Measurements from ENCODE around the gene TRPC4AP. TPM values are rescaled to one million over a fixed set of nuclear protein-coding genes. Genes with fewer than 3 reads are reported as not detected.

TRPC4AP gene
- total and polyA plus RNA-seq, 12 donors: 26.2 to 46.4 (median 38.0) TPM

DNA sequence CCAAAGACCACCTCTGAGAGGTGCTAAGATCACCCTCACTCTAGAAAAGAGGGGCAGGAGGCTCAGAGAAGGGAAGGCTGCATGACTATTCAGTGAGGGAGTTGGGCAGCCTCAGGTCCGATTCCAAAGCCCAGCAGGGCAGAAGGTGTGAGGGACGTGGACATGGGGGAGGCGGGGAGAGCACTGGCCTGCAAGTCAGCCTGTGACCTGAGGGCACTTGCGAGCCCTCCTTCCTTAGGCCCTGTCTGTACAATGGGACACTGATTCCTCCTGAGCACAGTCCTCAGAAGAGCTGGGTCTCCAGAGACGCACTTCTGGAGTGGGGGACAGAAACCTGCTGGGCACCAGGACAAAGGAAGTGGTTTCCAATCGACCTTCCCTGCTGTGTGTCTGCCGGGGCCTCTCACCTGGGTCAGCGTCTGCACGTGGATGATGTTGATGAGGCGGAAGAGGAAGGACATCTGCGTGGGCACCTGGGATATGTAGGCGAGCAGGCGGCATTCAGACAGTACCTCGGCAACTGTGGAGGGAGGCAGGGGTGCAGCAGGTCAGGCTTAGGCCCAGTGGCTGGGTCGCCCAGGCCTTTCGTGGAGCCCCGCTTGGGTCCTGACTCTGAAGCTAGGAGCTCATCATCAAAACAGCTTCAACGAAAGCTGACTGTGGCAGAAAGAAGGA, 88.4 kb downstream of the TRPC4AP start:
- no peaks in the 10 kb centered on the region for H3K27me3 ChIP-seq
- peak overlapping the region in 1 of 10 donors; percentile 40 for H3K27ac ChIP-seq
- H3K9me3 ChIP-seq: no peaks in the 10 kb centered on the region
- no peak for DNase-seq
- intact Hi-C loops (cut with DNase I): no loop called here
- peaks cover 0 to 13% (median 0%) of the 10 kb centered on the region in 9 donors for H3K4me1 ChIP-seq
- peak in 3 of 8 donors; percentile 3 to 8 (median 7) for ATAC-seq
- TF ChIP-seq, protein P1, sequence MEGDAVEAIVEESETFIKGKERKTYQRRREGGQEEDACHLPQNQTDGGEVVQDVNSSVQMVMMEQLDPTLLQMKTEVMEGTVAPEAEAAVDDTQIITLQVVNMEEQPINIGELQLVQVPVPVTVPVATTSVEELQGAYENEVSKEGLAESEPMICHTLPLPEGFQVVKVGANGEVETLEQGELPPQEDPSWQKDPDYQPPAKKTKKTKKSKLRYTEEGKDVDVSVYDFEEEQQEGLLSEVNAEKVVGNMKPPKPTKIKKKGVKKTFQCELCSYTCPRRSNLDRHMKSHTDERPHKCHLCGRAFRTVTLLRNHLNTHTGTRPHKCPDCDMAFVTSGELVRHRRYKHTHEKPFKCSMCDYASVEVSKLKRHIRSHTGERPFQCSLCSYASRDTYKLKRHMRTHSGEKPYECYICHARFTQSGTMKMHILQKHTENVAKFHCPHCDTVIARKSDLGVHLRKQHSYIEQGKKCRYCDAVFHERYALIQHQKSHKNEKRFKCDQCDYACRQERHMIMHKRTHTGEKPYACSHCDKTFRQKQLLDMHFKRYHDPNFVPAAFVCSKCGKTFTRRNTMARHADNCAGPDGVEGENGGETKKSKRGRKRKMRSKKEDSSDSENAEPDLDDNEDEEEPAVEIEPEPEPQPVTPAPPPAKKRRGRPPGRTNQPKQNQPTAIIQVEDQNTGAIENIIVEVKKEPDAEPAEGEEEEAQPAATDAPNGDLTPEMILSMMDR (IDR thresholded peaks at IDR 0.05): no peak
- peaks cover 15 to 100% (median 84%) of the 10 kb centered on the region in 9 donors for H3K36me3 ChIP-seq
- WGBS, 2 donors: 82% methylated on average over 18 of the region's 18 CpGs
- no peak overlapping the region for H3K4me3 ChIP-seq

DNA sequence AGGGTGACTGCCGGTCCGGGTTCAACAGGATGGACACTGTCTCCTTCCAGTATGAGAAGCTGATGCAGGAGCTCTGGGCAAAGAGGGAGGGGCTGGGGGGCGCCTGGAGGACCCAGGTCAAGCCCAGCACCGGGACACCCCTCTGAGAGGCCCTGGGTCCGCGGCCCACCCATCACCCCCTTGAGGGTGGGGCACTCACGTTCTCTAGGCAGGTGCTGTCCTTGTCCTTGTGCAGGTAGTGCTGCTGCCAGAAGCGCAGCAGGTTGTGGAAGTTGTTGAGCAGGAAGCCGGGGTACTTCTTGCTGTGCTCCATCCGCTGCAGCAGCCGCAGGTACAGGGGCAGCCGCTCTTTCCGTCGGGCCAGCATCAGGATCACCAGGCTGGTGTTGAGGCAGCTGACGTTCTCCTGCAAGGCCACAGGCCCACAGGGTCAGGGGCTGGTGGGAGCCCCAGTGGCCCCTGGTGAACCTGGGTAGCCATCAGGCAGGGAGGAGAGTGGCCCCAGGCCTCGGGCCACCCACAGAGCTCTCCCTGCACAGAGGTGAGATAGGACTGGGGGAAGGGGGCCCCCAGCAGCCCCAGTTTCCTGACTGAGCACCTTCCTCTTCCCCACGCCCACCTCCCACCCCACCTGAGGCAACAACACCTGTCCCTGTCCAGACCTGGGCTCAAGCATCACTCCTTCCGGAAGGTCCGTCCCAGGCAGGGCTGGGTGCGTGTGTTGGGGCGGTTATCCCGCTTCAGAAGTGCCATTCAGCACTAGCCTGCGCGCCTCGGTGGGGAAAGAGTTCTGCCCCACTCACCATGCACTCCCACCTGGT, 89.2 kb downstream of the TRPC4AP start:
- H3K9me3 ChIP-seq: no peaks in the 10 kb centered on the region
- H3K36me3 ChIP-seq: peaks cover 14 to 100% (median 84%) of the 10 kb centered on the region in 9 donors
- H3K27ac ChIP-seq: peak overlapping the region in 7 of 10 donors; percentile 9 to 40 (median 26)
- intact Hi-C loops (cut with DNase I): no loop called here
- DNase-seq (no peak), ATAC-seq (peak; percentile 1 to 10 (median 3))
- H3K4me1 ChIP-seq: peaks cover 0 to 13% (median 0%) of the 10 kb centered on the region in 9 donors
- WGBS, 2 donors: 75 to 80% methylated on average over 25 of the region's 25 CpGs
- TF ChIP-seq, protein P1 (IDR thresholded peaks at IDR 0.05): no peak
- no peaks in the 10 kb centered on the region for H3K27me3 ChIP-seq
- no peak overlapping the region for H3K4me3 ChIP-seq

DNA sequence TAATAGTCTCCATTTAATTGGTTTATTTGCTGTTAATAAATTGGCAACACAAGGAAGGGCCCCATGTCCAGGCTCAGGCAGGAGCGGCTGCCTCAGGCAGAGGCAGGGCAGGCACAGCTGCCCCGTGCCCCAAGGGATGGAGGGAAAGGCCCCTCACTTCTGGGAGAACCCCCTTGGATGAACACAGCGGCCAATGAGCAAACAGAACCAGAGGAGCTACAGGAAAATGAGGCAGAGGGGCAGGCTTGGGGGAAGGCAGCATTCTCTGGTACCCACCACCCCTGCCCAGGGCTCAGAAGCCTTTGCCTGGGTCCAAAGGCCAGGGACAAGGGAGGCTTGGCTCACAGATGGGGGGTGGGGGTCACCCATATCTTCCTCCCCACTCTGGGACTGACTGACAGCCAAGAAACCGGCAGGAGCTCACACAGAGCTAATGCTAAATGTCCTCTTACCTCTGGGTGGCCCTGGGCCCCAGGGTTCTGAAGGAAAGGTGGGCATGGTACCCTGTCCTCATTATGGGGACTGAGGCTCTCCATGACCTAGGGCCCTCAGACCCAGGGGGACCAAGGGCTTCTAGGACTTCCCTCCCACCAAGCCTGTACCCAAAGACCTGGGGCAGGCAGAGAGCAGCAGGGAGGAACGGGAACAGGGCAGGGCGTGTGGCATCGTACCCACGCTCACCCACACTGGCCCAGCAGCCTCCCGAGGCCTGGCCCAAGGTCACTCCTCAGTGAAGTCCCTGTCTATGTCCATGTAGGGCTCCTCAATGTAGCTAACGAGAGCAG, 90.0 kb downstream of the TRPC4AP start:
- Histone ChIP-seq H3K36me3 (peaks cover 14 to 100% (median 84%) of the 10 kb centered on the region in 9 donors), H3K27me3 (no peaks in the 10 kb centered on the region), H3K4me3 (no peak overlapping the region), H3K27ac (peak overlapping the region in 7 of 10 donors; percentile 9 to 40 (median 26)), H3K9me3 (no peaks in the 10 kb centered on the region), H3K4me1 (peaks cover 0 to 13% (median 0%) of the 10 kb centered on the region in 9 donors)
- TF ChIP-seq, protein P1 (IDR thresholded peaks at IDR 0.05): no peak
- DNase-seq (no peak), ATAC-seq (peak; percentile 2 to 20 (median 6))
- WGBS, 2 donors: 56 to 69% methylated on average over 10 of the region's 10 CpGs
- intact Hi-C loops (cut with DNase I): no loop called here
